Chondrocyte (in vitro differentiated cells): ENCODE results near the gene PRICKLE3. TPM values are rescaled to one million over a fixed set of nuclear protein-coding genes. Genes with fewer than 3 reads are reported as not detected.
"Not testable (repeated sequence)": the region's sequence is repeated elsewhere in the genome, so short reads cannot be mapped to it uniquely, and the experiment has no call there.

Experiments used
- DNase-seq: peaks from one replicate; pipeline ENCODE4 v3.0.0; 2021; ENCODE audit warnings: mixed read lengths, low spot score
- H3K27ac Mint-ChIP-seq: one replicate; pipeline ENCODE4 v1.8.0; 2021; ENCODE audit warnings: mild to moderate bottlenecking, moderate library complexity, mixed read lengths; ENCODE audit not compliant: unreplicated experiment
- H3K27me3 Mint-ChIP-seq: 2 replicates; pipeline ENCODE4 v1.8.0; 2021; ENCODE audit warnings: low read depth, mixed read lengths
- H3K36me3 Mint-ChIP-seq: 2 replicates; pipeline ENCODE4 v1.8.0; 2021; ENCODE audit warnings: low read depth, mixed read lengths
- H3K4me1 Mint-ChIP-seq: 2 replicates; pipeline ENCODE4 v1.8.0; 2021; ENCODE audit warnings: low read depth, mild to moderate bottlenecking, mixed read lengths
- H3K4me3 Mint-ChIP-seq: one replicate; pipeline ENCODE4 v1.8.0; 2021; ENCODE audit warnings: mild to moderate bottlenecking, moderate library complexity, mixed read lengths; ENCODE audit not compliant: unreplicated experiment
- H3K9me3 Mint-ChIP-seq: 2 replicates; pipeline ENCODE4 v1.8.0; 2021; ENCODE audit warnings: low read depth, mixed read lengths
- CTCF ChIP-seq: fragments of 200-600 bp; sonication (generic); IDR thresholded peaks from 2 replicates; pipeline ENCODE4 v1.5.0; 2021; ENCODE audit warnings: antibody characterized with exemption, mild to moderate bottlenecking, moderate library complexity
- total RNA-seq: library from RNA; stranded (reverse); gene quantifications from 3 replicates; pipeline ENCODE4 v1.2.1, GENCODE V29; 2021

The PRICKLE3 gene
- total RNA-seq, 1 donor from 2014 or later: 7.5 TPM

- peaks cover 9% of the 10 kb centered on the region for H3K4me1 Mint-ChIP-seq
- DNase-seq: no peak
- peak overlapping the region; percentile 98 for H3K27ac Mint-ChIP-seq
- H3K4me3 Mint-ChIP-seq: peak overlapping the region; percentile 80
- TF ChIP-seq CTCF: peak; percentile 85
- H3K36me3 Mint-ChIP-seq: no peaks in the 10 kb centered on the region
- no peaks in the 10 kb centered on the region for H3K27me3 Mint-ChIP-seq
- H3K9me3 Mint-ChIP-seq: peaks cover 5% of the 10 kb centered on the region
Observed at GRCh38 chrX:49155900-49156837, 30.0 kb downstream of the PRICKLE3 start.

- Mint-ChIP-seq H3K27ac (peak overlapping the region; percentile 66), H3K9me3 (peaks cover 5% of the 10 kb centered on the region), H3K36me3 (no peaks in the 10 kb centered on the region), H3K4me3 (peak overlapping the region; percentile 80), H3K4me1 (peaks cover 9% of the 10 kb centered on the region), H3K27me3 (no peaks in the 10 kb centered on the region)
- no peak for DNase-seq
- no peak for TF ChIP-seq CTCF
Observed at GRCh38 chrX:49155243-49155899, 30.8 kb downstream of the PRICKLE3 start.

GRCh38 chrX:49153467-49153866 is 32.7 kb downstream of the PRICKLE3 start:
- H3K27ac Mint-ChIP-seq: no peak overlapping the region
- H3K36me3 Mint-ChIP-seq: no peaks in the 10 kb centered on the region
- peaks cover 9% of the 10 kb centered on the region for H3K4me1 Mint-ChIP-seq
- TF ChIP-seq CTCF: no peak
- DNase-seq: no peak
- H3K27me3 Mint-ChIP-seq: no peaks in the 10 kb centered on the region
- peaks cover 5% of the 10 kb centered on the region for H3K9me3 Mint-ChIP-seq
- no peak overlapping the region for H3K4me3 Mint-ChIP-seq

GRCh38 chrX:49149291-49149690 is 36.9 kb downstream of the PRICKLE3 start:
- H3K36me3 Mint-ChIP-seq, H3K4me3 Mint-ChIP-seq, H3K4me1 Mint-ChIP-seq, H3K27ac Mint-ChIP-seq, DNase-seq, H3K27me3 Mint-ChIP-seq: not testable (repeated sequence)
- H3K9me3 Mint-ChIP-seq: peaks cover 18% of the 10 kb centered on the region

- H3K27ac Mint-ChIP-seq, DNase-seq, H3K36me3 Mint-ChIP-seq, H3K27me3 Mint-ChIP-seq, H3K4me1 Mint-ChIP-seq, H3K4me3 Mint-ChIP-seq: not testable (repeated sequence)
- peaks cover 18% of the 10 kb centered on the region for H3K9me3 Mint-ChIP-seq
Observed at GRCh38 chrX:49148390-49149100, 37.6 kb downstream of the PRICKLE3 start.

GRCh38 chrX:49147936-49148335 is 38.2 kb downstream of the PRICKLE3 start:
- DNase-seq: no peak
- Mint-ChIP-seq H3K9me3 (peaks cover 18% of the 10 kb centered on the region), H3K36me3 (no peaks in the 10 kb centered on the region), H3K4me3 (no peak overlapping the region), H3K27me3 (no peaks in the 10 kb centered on the region), H3K4me1 (no peaks in the 10 kb centered on the region), H3K27ac (no peak overlapping the region)
- no peak for TF ChIP-seq CTCF
